Activated T-helper 2 cell treated with anti-CD3 and anti-CD28 coated beads, Interferon-gamma antibody, Interleukin-2, Interleukin-4, amounts not matched to agents 10 μg/mL and 5 μg/mL and 100 μg/mL, durations not matched to agents 14 hours and 24 hours and 36 hours (primary cell): Measurements from ENCODE around the gene LLCFC1. TPM values are rescaled to one million over a fixed set of nuclear protein-coding genes. Genes with fewer than 3 reads are reported as not detected.

Experiments
- DNase-seq: peaks from one replicate; pipeline ENCODE4 v3.0.0; 2021; ENCODE audit warnings: low spot score
- H3K27ac Mint-ChIP-seq: one replicate; pipeline ENCODE4 v1.8.0; 2021; ENCODE audit warnings: mixed read lengths
- H3K27me3 Mint-ChIP-seq: one replicate; pipeline ENCODE4 v1.8.0; 2021; ENCODE audit warnings: low read depth, mixed read lengths
- H3K36me3 Mint-ChIP-seq: one replicate; pipeline ENCODE4 v1.8.0; 2021; ENCODE audit warnings: low read depth, mixed read lengths
- H3K4me1 Mint-ChIP-seq: one replicate; pipeline ENCODE4 v1.8.0; 2021; ENCODE audit warnings: low read depth, mixed read lengths
- H3K4me3 Mint-ChIP-seq: one replicate; pipeline ENCODE4 v1.8.0; 2021; ENCODE audit warnings: low read depth, mild to moderate bottlenecking, moderate library complexity, mixed read lengths
- H3K9me3 Mint-ChIP-seq: one replicate; pipeline ENCODE4 v1.8.0; 2021; ENCODE audit warnings: mixed read lengths
- intact Hi-C: fragments of 100-400 bp; cut with micrococcal nuclease; formaldehyde crosslinking; loops from one replicate; pipeline ENCODE4 v1.15.1; 2023
- total RNA-seq: library from RNA; stranded (reverse); gene quantifications from 2 replicates; pipeline ENCODE4 v1.2.3, GENCODE V29; 2022

LLCFC1 gene
- total RNA-seq, 1 donor from 2014 or later: not detected

- H3K4me1 Mint-ChIP-seq: no peaks in the 10 kb centered on the region
- no peaks in the 10 kb centered on the region for H3K9me3 Mint-ChIP-seq
- no peak overlapping the region for H3K27ac Mint-ChIP-seq
- no peak for DNase-seq
- intact Hi-C loops: no loop called here
- H3K27me3 Mint-ChIP-seq: no peaks in the 10 kb centered on the region
- H3K4me3 Mint-ChIP-seq: no peak overlapping the region
- H3K36me3 Mint-ChIP-seq: no peaks in the 10 kb centered on the region
Measured at GRCh38 chr7:142935941-142936565, 3.2 kb upstream of the LLCFC1 start.

DNA sequence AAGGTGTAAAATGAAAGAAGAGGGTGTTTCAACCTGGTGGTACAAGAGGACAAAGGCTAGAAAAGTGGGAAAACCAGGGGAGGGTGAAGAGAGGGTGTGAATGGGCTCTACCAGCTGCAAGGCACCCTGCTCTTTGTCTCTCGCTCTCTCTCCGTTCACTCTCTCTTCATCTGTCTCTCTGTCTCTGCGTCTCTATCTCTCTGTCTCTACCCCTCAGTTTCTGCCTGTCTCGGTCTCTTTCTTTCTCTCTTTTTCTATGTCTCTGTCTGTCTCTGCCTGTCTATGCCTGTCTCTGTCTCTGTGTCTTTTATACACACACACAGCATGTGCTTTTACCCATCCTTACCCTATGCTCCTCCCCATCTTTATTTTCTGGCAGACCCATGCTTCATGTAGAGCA, 673 bp upstream of the LLCFC1 start:
- H3K4me1 Mint-ChIP-seq: no peaks in the 10 kb centered on the region
- no peak for DNase-seq

GRCh38 chr7:142940966-142941535, 1.8 kb downstream of the LLCFC1 start:
- H3K4me3 Mint-ChIP-seq: no peak overlapping the region
- intact Hi-C loops: no loop called here
- no peaks in the 10 kb centered on the region for H3K27me3 Mint-ChIP-seq
- H3K27ac Mint-ChIP-seq: no peak overlapping the region
- no peaks in the 10 kb centered on the region for H3K9me3 Mint-ChIP-seq
- no peaks in the 10 kb centered on the region for H3K36me3 Mint-ChIP-seq
- no peak for DNase-seq
- H3K4me1 Mint-ChIP-seq: no peaks in the 10 kb centered on the region

More for the DNA sequence above, 673 bp upstream of the LLCFC1 start:
- Mint-ChIP-seq H3K27ac (no peak overlapping the region), H3K27me3 (no peaks in the 10 kb centered on the region), H3K9me3 (no peaks in the 10 kb centered on the region), H3K4me3 (no peak overlapping the region), H3K36me3 (no peaks in the 10 kb centered on the region)
- intact Hi-C loops: no loop called here

DNA sequence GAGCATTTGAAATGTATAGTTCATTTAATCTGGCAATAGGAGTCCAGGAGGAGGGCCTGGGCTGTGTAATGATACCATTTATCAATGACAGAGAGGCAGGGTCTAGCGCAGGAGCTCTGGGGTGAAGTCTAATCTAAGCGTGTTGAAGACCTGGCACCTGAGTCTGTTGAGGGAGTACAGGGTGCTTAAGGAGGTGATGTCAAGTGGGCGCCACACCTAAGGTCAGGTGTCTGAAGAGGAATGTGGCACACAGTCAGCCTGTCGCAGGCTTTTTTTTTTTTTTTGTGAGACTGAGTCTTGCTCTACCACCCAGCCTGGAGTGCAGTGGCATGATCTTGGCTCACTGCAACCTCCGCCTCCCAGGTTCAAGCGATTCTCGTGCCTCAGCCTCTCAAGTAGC, 2.3 kb downstream of the LLCFC1 start:
- intact Hi-C loops: no loop called here
- no peak for DNase-seq
- Mint-ChIP-seq H3K4me1 (no peaks in the 10 kb centered on the region), H3K9me3 (no peaks in the 10 kb centered on the region), H3K4me3 (no peak overlapping the region), H3K27me3 (no peaks in the 10 kb centered on the region), H3K36me3 (no peaks in the 10 kb centered on the region), H3K27ac (no peak overlapping the region)

DNA sequence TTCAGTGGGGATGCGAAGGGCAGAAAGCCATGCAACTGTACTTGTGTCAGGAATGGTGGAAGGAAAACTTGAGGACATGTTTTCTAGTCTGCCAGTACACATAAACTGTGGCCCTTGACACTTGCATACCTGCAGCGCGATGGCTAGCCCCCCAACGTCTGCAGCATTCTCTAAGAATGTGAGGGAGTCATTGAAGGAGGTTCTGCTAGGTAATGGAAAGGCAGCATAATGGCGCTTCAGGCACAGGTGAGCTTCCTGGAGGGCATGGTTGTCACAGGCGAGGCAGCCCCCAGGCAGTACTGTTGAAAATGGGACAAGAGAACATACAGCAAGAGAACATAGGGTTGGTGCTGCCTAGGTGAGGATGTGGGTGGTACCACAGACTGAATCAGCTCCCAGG, 3.5 kb downstream of the LLCFC1 start:
- Mint-ChIP-seq H3K4me3 (no peak overlapping the region), H3K27me3 (peaks cover 3% of the 10 kb centered on the region), H3K36me3 (no peaks in the 10 kb centered on the region), H3K9me3 (no peaks in the 10 kb centered on the region), H3K27ac (no peak overlapping the region), H3K4me1 (no peaks in the 10 kb centered on the region)
- intact Hi-C loops: no loop called here
- DNase-seq: no peak

- Mint-ChIP-seq H3K4me1 (no peaks in the 10 kb centered on the region), H3K36me3 (no peaks in the 10 kb centered on the region), H3K9me3 (no peaks in the 10 kb centered on the region), H3K27ac (no peak overlapping the region), H3K4me3 (no peak overlapping the region), H3K27me3 (peaks cover 3% of the 10 kb centered on the region)
- DNase-seq: no peak
- intact Hi-C loops: no loop called here
Measured at GRCh38 chr7:142943706-142944268, 4.5 kb downstream of the LLCFC1 start.

- H3K9me3 Mint-ChIP-seq: no peaks in the 10 kb centered on the region
- H3K27ac Mint-ChIP-seq: peak overlapping the region; percentile 9
- H3K4me1 Mint-ChIP-seq: no peaks in the 10 kb centered on the region
- H3K4me3 Mint-ChIP-seq: no peak overlapping the region
- no peak for DNase-seq
- H3K36me3 Mint-ChIP-seq: no peaks in the 10 kb centered on the region
- intact Hi-C loops: no loop called here
- H3K27me3 Mint-ChIP-seq: peaks cover 4% of the 10 kb centered on the region
Measured at GRCh38 chr7:142945001-142945400, 5.7 kb downstream of the LLCFC1 start.

GRCh38 chr7:142948603-142949002, 9.3 kb downstream of the LLCFC1 start:
- Mint-ChIP-seq H3K4me3 (no peak overlapping the region), H3K36me3 (no peaks in the 10 kb centered on the region), H3K27ac (no peak overlapping the region), H3K9me3 (no peaks in the 10 kb centered on the region), H3K27me3 (peaks cover 10% of the 10 kb centered on the region), H3K4me1 (no peaks in the 10 kb centered on the region)
- intact Hi-C loops: no loop called here
- DNase-seq: no peak

GRCh38 chr7:142950235-142950634, 11.0 kb downstream of the LLCFC1 start:
- Mint-ChIP-seq H3K4me3 (no peak overlapping the region), H3K27me3 (peaks cover 10% of the 10 kb centered on the region), H3K4me1 (no peaks in the 10 kb centered on the region), H3K36me3 (no peaks in the 10 kb centered on the region), H3K9me3 (no peaks in the 10 kb centered on the region), H3K27ac (no peak overlapping the region)
- intact Hi-C loops: no loop called here
- no peak for DNase-seq

- Mint-ChIP-seq H3K4me3 (no peak overlapping the region), H3K36me3 (no peaks in the 10 kb centered on the region), H3K27ac (no peak overlapping the region), H3K4me1 (no peaks in the 10 kb centered on the region), H3K27me3 (peaks cover 20% of the 10 kb centered on the region), H3K9me3 (peaks cover 8% of the 10 kb centered on the region)
- intact Hi-C loops: no loop called here
- DNase-seq: no peak
Measured at GRCh38 chr7:142954680-142955268, 15.5 kb downstream of the LLCFC1 start.

GRCh38 chr7:142956951-142957623, 17.8 kb downstream of the LLCFC1 start:
- H3K9me3 Mint-ChIP-seq: peaks cover 8% of the 10 kb centered on the region
- H3K4me1 Mint-ChIP-seq: no peaks in the 10 kb centered on the region
- H3K27me3 Mint-ChIP-seq: peaks cover 18% of the 10 kb centered on the region
- H3K4me3 Mint-ChIP-seq: no peak overlapping the region
- no peak overlapping the region for H3K27ac Mint-ChIP-seq
- DNase-seq: no peak
- H3K36me3 Mint-ChIP-seq: no peaks in the 10 kb centered on the region
- intact Hi-C loops: no loop called here

DNA sequence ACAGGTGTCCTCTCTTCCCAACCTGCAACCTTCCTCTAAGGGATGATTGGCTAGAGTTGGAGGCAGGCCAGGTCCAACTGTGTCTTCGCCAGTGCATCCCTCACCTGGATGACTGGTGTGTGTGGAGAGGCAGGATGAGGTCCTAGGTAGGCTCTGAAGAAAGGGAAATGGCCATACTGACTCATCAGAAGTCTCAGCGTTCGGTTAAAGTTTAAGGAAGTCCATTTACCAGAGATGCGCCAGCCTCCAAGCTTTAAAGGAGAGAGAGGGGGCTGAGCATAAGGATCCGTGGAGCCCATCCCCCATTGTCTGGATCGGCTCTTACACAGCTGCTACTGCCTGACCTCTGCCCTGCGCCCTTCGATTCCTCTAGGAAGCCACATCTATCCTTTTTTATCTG, 18.4 kb downstream of the LLCFC1 start:
- intact Hi-C loops: no loop called here
- H3K9me3 Mint-ChIP-seq: peaks cover 8% of the 10 kb centered on the region
- no peak overlapping the region for H3K27ac Mint-ChIP-seq
- no peak overlapping the region for H3K4me3 Mint-ChIP-seq
- no peaks in the 10 kb centered on the region for H3K36me3 Mint-ChIP-seq
- no peaks in the 10 kb centered on the region for H3K4me1 Mint-ChIP-seq
- H3K27me3 Mint-ChIP-seq: peaks cover 18% of the 10 kb centered on the region
- no peak for DNase-seq

DNA sequence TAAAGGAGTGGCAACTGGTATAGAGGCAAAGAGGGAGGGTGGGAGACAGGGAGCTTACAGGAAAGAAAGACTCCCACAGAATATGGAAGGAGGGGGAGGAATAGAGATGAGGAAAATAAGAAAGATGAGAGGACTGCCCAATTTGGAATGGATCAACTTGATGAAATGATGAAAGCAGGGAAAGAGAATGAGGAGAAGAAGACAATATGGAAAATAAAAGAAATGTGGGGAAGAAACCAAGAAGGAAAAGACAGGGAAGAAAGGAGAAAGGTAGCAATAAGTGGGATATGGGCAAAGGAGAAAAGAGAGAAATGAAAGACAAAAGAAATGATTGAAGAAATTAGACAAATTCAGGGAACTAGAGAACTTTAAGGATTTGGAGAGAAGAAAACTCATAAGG, 19.9 kb downstream of the LLCFC1 start:
- peaks cover 18% of the 10 kb centered on the region for H3K27me3 Mint-ChIP-seq
- no peaks in the 10 kb centered on the region for H3K36me3 Mint-ChIP-seq
- H3K4me1 Mint-ChIP-seq: no peaks in the 10 kb centered on the region
- DNase-seq: no peak
- intact Hi-C loops: no loop called here
- peaks cover 8% of the 10 kb centered on the region for H3K9me3 Mint-ChIP-seq
- H3K27ac Mint-ChIP-seq: no peak overlapping the region
- H3K4me3 Mint-ChIP-seq: no peak overlapping the region
